Effector CD4-positive, alpha-beta T cell (primary cell): ENCODE results near the gene ARPC4.
A peak's percentile ranks its signal among the peaks of the same experiment; 100 is the strongest.

Experiments
- DNase-seq: peaks from one replicate; pipeline ENCODE4 v3.0.0-alpha.2; 2020

ARPC4 gene

DNA sequence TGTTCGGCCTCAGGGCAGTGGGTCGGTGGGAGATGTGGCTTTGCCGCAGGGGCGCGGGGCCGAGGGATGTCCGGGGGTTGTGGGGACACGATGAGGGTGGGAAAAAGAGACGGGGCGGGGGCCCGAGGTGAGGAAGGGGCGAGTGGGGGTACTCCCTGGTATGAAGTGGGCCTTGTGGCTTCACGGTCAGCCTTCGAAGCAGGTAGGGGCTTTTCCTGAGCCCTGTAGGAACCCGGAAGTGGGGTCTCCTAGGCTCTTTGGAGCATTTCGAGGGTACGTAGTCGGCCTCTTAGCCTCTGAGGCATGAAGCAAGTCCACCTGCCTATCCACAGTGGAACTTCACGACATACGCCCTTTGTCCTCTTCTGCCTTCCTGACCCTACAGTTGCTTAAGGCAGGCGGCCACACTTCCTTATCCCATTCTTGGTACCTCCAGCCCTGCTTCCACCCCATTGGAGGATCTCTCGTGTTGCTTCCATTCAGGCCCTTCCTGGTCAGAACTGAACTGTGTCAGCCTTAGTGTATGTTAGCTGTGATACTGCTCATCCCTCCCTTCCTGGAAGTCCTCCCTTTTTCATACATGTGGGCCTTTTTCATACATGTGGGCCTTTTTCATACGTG is 389 bp downstream of the ARPC4 start:
- DNase-seq: peak; percentile 23

DNA sequence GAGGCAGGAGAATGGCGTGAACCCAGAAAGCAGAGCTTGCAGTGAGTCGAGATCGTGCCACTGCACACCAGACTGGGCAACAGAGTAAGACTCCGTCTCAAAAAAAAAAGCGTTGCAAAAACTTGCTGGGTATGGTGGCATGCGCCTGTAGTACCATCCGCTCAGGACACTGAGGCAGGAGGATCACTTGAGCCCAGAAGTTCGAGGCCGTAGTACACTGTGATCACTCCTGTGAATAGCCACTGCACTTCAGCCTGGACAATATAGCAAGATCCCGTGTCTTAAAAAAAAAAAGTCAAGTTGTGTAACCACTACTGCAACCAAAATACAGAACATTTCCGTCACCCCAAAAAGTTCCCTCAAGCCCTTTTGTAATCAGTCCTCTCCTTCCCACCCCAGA is 1.5 kb downstream of the ARPC4 start:
- no peak for DNase-seq

DNA sequence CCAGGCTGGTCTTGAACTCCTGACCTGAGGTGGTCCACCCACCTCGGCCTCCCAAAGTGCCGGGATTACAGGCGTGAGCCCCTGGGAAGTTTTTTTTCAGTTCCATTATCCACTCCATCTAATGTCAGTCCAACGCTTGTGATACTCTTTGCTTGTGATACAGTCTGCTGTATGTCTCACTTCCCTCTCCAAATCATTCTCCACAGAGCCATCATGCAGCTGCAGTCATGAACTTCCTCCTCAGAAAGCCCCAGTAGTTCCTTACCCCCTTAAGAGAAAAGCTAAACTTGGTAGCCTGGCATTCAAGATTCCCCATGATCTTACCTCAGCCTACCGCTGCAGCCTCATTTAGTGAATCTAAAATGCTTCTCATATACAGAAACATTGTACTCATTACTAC is 2.3 kb downstream of the ARPC4 start:
- DNase-seq: no peak

DNA sequence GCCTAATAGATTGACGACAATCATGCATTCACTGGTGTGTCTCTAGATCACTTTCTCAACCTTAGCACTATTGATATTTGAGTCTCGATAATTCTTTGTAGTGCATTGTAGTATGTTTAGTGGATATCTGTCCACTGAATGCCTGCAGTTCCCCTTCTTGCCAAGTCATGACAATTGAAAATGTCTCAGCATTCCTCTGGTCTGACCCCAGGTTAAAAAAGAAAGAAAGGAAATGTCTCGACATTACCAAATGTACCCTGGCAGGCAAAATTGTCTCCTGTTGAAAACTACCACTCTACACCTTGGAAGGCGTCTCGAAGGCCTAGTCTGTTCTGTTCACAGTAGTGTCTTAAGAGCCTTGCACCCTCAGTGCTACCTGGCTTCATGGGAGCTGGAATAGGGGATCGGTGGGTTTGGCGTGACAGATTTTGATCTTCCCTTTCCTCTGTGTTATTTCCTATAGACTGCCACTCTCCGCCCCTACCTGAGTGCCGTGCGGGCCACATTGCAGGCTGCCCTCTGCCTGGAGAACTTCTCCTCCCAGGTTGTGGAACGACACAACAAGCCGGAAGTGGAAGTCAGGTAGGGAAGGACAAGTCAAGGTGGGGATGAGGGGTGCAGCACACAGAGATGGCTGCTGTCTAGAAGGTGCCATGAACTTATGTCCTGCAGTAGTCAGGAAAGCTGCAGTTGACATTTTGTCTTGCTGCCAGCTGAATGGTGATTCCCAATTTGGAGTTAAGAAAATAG is 4.5 kb downstream of the ARPC4 start:
- DNase-seq: no peak

DNA sequence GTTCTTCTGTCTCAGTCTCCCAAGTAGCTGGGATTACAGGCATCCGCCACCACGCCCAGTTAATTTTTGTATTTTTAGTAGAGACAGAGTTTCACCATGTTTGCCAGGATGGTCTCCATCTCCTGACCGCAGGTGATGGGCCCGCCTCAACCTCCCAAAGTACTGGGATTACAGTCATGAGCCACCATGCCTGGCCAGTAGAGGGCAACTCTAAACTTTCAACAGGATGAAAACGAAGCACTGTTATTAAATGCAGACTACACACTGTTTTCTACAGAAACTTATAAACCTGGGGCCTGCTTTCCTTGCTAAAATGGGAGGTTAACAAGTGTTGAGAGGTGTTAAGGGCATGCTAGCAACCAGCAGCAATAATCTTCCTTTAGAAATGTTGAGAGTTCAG is 7.6 kb downstream of the ARPC4 start:
- DNase-seq: no peak

DNA sequence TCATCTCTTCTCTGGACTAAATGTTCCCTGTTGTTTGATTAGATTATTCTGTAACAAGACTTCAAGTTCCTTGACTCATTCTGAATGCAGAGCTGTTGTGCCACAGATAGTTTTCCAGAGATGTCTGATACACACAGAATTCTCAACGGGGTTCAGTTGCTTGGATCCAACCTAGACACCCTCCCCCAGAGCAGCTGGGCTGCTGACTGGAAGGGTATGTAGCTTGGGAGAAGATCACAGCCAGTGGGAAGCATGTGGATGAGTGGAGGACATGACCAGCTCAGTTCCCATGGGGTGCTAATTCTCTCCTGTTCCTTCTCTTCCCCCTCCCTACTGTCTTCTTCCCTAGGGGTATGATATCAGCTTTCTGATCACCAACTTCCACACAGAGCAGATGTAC is 10.6 kb downstream of the ARPC4 start:
- no peak for DNase-seq

DNA sequence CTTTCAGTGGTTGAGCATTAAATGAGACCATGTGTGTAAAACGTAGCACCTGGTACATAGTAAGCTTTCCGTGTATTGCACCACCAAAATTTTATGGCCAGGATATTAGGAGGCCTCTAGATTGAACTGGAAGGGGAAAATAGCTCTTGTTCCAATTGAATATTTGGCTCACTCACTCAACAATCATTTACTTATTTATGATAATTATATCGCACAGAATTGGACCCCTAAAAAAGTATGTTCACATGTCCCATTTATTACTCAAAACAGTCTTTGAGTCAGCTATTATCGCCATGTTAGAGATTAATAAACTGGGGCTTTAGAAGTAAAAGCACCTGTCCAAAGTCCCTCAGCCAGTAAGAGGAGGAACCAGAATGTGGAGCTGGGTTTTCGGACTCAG is 12.1 kb downstream of the ARPC4 start:
- DNase-seq: no peak

DNA sequence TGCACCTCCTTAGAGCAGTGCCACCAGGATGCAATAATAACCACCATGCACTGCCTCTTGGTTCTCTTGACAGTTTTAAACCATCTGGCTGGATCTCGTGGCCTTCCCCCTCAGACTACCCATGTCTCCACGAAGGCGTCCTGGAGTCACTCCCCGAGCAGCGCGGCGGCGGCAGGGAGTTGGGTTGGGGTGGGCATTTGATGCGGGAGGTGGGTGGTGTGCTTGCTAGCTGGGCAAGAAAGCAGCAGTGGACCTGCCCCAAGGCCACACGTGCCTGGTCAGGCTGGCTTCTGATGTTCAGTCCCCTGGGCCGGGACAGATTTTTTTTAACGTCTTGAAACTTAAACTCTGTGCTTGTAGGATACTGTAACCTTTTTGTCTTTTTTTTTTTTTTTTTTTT is 13.3 kb downstream of the ARPC4 start:
- DNase-seq: no peak

DNA sequence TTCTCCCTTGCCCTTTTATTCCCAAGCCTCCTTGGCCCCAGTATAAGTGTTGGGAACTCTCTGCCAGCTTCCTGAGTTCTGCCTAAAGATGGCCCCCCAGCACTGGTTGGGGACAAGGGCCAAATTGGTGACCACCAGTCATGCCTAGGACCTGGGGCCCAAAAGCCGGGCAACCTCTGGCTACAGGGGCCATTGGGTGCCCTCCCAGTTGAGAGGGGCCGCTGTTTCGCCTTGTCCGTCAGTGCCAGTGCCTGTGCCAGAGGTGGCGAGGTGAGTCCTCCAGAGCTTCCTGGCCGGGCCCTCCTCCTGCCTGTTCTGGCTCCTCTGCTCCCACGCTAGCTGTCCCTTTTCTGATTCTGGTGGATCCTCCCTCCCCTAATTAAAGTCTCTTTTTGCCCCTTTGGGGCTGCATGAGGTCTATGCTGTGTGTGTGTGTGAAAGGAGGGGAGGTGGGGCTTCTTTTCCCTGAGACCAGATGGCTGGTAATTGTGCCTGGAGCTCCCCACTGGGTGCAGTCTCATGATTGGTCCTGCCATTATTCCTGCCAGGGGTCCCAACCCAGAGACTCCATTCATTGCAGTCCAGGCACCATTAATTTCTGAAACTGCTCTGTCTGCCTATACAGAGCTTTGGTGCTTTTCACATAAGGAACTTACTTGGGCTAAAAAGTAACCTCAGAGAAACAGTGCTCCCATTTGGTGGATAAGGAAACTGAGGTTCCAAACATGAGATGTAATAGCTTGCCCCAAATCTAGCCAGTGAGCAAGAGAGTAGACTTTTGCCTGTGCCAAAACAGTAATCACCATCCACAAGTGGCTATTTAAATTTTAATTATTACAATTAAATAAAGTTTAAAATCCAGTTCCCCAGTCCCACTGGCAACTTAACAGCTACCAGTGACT is 14.1 kb downstream of the ARPC4 start:
- no peak for DNase-seq

DNA sequence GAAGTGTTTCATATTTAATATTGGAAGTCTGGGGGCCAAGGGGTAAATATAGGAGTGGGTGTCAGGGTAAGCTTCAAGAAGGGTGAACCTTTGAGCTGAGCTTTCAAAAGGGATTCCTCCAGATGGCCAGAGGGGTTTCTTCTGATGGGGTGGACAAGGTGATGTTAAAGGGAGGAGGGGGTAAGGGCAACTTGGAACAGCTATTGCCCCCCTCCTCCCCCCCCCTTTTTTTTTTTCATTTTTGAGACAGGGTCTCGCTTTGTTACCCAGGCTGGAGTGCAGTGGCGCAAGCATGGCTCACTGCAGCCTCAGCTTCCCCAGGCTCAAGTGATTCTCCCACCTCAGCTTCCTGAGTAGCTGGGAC is 15.1 kb downstream of the ARPC4 start:
- no peak for DNase-seq

DNA sequence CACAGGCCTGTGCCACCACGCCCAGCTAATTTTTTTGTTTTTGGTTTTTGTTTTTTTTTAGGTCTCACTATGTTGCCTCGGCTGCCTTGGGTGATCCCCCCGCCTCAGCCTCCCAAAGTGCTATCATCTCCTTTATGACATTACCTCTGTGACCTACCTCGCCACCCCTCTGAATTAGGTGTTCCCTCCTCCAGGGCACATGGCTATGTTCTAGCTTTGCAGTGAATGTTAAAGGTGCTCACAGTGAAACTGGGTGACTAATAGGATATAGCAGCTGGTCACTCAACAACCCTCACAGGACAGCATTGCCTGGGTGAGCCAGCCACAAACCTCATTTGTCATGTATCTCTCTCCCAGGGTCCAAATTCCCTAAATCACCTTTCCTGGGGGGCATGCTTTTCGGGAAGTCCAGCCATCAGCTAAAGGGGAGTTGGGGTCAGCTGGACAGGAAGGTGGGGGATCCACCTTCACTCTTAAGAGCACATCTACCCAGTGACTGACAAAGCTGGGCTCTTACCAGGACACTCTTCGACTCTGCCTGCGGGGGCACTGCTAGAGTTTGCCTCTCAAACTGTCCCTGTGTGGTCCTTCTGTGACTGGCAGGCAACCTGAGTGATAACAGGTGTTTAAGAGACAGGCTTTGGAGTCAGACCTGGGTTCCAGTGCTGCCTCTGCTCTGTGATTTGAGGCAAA is 15.6 kb downstream of the ARPC4 start:
- DNase-seq: peak; percentile 42

DNA sequence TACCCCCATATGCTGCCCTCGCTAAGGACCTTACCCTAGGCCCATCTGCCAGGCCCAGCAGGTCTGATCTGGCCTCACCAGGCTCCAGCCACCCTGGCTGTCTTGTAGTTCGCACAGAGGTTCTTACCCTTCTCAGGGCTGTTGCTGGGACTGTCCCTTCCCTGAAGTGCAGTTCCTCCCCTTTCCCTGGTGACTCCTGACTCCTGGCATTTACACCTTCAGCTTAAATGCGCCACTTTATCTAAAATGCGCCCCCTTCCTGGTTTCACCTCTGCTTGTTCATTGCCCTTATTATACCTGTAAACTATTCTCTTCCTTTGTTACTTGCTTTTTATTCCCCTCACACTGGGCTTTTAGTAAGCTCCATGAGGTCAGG is 16.3 kb downstream of the ARPC4 start:
- DNase-seq: no peak

DNA sequence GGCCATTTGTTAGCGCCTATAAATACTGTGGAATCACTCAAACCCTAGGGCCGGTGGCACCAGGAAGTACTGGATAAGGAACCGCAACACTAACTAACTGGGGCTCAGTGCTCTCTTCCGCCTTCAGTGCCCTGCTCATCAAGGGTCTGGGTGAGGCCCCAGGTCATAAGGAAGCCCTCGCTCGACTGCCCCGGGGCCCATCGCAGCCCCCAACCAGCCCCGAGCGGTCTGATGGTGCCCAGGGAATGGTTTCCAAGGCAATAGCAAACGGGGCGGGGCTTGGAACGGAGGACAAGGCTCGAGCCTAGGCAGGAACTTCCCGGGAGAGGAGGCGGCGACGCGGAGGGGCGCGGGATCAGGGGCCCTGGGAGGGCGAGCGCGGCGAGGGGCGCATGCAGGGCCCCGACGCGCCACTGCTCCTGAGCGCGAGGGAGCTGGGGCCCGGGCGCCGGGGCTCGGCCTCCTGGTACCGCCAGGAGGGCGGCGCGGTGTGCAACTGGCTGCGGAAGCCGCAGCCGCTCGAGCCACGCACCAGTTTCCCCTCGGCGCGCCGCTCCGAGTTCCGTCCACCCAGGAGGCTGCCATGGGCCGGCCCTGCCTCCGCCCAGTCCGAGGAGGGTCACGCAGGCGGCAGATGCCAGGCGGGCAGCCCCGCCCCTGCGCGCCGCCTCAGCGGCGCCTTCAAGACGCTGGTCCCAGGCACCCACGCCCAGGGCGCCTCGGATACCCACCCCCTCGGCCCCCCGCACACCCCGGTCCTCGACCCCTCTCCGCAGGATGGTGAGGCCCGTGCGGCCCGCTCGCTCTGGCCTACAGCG is 16.9 kb downstream of the ARPC4 start, which contains the start of gene TTLL3:
Gene TTLL3 (plus strand): TSS at position 648 of the 818 bp plus-strand sequence. CDS start 400 bp downstream, outside the sequence.
- DNase-seq: peak; percentile 28

DNA sequence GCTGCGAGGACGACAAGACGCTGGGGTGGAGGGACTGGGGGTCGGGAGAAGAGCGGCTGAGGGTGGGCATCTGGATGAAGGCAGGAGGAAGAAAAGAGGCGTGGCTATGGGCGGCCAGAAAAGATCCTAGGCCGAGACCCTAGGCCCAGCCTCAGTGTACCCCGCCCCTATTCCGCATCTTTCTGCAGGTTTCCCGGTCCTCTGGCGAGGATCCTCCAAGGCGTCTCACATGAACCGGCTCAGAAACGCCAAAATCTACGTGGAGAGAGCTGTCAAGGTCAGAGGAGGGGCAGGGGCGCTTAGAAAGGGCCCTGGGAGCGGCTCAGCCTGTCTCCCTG is 17.5 kb downstream of the ARPC4 start:
- DNase-seq: no peak

DNA sequence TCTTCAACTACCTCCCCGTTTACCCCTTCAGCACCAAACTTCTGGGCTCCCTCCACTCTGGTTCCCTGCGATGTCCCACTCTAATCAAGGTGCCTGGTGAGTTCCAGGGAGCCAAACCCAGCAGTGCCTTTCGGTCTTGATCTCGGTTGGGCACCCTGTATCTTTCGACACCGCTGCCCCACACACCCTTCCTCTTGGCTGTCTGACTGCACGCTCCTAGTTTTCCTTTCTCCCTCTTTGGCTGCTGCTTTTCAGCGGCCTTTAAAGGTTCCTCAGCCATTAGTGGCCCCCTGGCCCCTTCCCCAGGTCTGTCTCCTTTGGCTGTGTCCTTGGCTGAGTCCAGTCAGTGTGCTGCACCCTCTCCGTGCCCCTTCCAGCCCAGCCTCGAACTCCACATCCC is 18.0 kb downstream of the ARPC4 start:
- no peak for DNase-seq

DNA sequence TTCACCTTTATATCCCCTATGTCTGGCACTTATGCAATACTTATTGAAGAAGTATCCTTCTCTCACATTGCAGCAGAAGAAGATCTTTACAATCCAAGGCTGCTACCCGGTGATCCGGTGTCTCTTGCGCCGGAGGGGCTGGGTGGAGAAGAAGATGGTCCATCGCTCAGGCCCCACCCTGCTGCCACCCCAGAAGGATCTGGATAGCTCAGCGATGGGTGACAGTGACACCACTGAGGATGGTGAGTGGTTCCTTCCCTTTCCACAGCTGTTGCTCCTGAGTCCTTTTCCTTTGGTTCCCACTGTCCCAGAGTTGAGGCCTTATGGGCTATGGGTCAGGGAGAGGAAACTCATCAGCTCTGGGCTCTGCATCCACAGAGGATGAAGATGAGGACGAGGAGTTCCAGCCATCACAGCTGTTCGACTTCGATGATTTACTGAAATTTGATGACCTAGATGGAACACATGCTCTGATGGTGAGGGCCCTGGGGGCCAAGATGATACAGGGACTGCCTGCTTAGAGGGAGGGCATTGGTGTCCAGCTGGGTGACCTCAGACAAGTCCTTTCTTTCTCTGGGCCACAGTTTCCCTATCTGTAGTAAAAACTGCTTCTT is 20.1 kb downstream of the ARPC4 start:
- DNase-seq: no peak

DNA sequence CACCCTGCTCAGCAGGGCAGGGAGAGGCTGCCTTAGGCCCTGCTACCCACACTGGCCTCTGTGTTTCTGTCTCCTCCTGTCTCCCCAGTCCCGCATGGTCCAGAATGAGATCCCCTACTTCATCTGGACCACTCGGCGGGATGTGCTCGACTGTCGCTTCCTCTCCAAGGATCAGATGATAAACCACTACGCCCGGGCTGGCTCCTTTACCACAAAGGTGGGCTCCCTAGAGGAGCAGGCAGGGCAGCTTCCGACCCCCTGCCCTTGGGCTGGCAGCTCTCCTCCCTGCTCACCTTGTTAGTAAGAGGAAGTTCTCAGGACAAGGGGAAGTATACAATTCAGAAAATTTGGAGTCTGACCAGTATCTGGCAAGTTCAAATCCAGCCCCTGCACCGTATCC is 23.1 kb downstream of the ARPC4 start:
- DNase-seq: no peak

DNA sequence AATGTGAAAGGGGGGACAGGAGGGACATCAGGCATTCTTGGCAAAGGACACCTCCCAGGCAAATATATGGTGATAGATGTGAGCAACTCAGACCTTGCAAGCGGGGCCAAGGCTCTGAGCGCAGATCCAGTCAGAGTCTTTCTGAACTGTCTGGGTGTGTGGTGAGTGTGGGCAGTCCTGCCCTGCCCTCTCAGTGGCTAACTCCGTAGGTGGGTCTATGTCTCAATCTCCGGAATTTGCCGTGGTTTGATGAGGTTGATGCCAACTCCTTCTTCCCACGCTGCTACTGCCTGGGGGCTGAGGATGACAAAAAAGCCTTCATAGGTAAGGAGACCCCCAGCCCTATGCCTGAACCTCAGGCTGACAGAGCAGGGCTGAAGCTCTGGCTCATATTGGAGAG is 24.6 kb downstream of the ARPC4 start:
- no peak for DNase-seq

DNA sequence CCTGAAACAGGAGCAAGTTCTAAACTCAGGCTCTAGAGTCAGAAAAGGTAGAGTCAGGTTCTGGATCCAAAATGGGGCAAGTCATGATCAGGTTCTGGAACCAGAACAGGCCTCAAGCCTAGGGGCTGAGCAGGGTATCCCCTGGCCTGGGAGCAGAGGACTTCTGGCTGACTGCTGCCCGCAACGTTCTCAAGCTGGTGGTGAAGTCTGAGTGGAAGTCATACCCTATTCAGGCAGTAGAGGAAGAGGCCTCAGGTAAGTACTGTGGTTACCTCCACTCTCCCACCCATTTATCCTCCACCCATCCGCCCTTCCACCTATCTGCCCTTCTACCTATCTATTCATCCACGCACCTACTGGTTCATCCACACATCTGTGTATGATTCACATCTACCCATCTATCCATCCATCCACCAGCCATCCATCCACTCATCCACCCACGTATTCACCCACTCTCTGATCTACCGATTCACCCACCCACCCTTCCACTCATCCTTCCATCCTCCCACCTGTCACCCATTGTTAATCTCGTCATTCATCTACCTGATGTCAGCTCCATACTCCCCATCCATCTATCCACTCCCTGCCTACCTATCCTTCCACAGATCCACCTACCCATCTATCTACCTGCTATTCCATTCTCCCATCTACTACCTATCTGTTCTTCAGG is 25.9 kb downstream of the ARPC4 start:
- no peak for DNase-seq

DNA sequence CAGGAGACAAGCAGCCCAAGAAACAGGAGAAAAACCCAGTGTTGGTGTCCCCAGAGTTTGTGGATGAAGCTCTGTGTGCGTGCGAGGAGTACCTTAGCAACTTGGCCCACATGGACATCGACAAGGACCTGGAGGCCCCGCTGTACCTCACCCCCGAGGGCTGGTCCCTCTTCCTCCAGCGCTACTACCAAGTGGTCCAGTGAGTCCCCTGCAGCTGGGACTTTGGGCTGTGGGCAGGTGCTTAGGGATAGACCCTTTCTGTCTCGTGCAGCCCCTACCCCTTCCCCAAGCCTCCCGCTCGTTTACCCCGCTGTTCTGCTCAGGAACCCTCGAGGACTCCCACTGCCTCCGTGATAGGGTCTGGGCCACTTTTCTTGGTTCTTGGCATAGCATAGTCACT is 27.7 kb downstream of the ARPC4 start:
- DNase-seq: no peak

DNA sequence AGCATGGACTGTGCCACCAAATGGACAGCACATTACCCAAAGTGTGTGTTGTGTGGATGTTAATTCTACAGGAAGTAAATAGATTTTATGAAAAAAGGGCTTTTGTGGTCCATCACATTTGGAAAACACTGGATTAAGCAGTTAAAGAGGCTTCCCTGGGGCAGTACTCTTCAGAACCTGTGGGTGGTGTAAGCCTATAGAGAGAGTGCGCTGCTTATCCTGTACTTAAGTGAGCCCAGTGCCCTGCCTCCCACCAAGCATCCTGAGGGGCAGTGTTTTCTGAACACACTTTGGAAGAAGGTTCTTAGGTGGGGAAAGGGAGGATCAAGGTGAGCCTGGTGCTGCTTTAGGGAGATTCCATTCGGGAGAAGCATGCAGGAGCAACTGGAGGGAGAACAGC is 28.1 kb downstream of the ARPC4 start:
- no peak for DNase-seq
